Activated naive CD4-positive, alpha-beta T cell treated with anti-CD3 and anti-CD28 coated beads, Interleukin-2, amount 10 ng/mL, durations not matched to agents 7 days and 5 days (primary cell): ENCODE results near the gene ADCY9.
"Not testable (repeated sequence)": the region's sequence is repeated elsewhere in the genome, so short reads cannot be mapped to it uniquely, and the experiment has no call there.

Experiments used
- CTCF ChIA-PET: fragments of 350-600 bp; sonication (Branson Sonifier 250); formaldehyde crosslinking; loops from one replicate; lab custom pipeline; 2021; ENCODE audit warnings: antibody characterized with exemption; lab: Charles Lee
- DNase-seq: peaks from one replicate; pipeline ENCODE4 v3.0.0-alpha.2; 2020
- H3K27ac Mint-ChIP-seq: one replicate; pipeline ENCODE4 v1.8.0; 2021; ENCODE audit warnings: mild to moderate bottlenecking, moderate library complexity, mixed read lengths
- H3K27me3 Mint-ChIP-seq: one replicate; pipeline ENCODE4 v1.8.0; 2021; ENCODE audit warnings: mild to moderate bottlenecking, mixed read lengths
- H3K36me3 Mint-ChIP-seq: one replicate; pipeline ENCODE4 v1.8.0; 2021; ENCODE audit warnings: mixed read lengths
- H3K4me1 Mint-ChIP-seq: one replicate; pipeline ENCODE4 v1.8.0; 2021; ENCODE audit warnings: mixed read lengths
- H3K4me3 Mint-ChIP-seq: one replicate; pipeline ENCODE4 v1.8.0; 2021; ENCODE audit warnings: mild to moderate bottlenecking, moderate library complexity, mixed read lengths
- H3K9me3 Mint-ChIP-seq: one replicate; pipeline ENCODE4 v1.8.0; 2021; ENCODE audit warnings: mixed read lengths

Gene ADCY9

DNA sequence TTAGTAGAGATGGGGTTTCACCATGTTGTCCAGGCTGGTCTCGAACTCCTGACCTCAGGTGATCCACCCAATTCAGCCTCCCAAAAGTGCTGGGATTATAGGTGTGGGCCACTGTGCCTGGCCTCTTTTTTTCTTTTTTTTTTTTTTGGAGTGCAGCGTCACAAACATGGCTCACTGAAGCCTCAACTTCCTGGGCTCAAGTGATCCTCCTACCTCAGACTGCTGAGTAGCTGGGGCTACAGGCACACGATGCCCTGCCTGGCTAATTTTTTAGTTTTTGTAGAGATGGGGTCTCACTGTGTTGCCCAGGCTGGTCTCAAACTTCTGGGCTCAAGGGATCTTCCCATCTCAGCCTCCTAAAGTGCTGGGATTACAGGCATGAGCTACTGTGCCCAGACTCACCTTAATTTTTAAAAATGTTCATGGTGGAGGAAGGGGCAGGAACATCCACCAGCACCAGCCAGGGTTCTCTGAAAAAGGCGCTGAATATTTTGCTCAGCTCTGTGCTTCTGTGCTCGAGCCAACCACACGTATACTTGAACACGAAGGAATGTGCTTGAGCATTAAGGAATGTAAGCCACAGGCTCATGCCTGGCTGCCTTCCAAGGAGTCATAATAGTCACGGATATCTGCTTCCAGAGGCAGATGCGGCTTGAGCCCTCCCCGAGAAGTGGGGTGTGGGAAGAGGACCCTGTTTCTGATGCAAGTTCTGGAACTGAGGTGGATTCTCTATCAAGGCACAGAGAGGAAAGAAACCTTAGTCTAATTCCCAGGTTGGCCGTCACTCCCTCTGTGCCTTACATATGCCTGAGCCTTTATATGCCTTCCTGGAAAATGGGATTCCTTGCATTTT is 170.3 kb downstream of the ADCY9 start:
- no peak for DNase-seq
- CTCF ChIA-PET: interaction anchor here (0.8 kb wide), 1 partner anchor 9 kb away, joined by 5 read pairs; no protein-coding TSS in a partner anchor
- Mint-ChIP-seq H3K4me1 (peaks cover 7% of the 10 kb centered on the region), H3K27ac (no peak overlapping the region), H3K9me3 (peaks cover 3% of the 10 kb centered on the region), H3K4me3 (no peak overlapping the region), H3K36me3 (no peaks in the 10 kb centered on the region), H3K27me3 (peaks cover 21% of the 10 kb centered on the region)

GRCh38 chr16:3944457-3944856 is 171.8 kb downstream of the ADCY9 start:
- not testable (repeated sequence) for H3K4me3 Mint-ChIP-seq, H3K9me3 Mint-ChIP-seq, DNase-seq, H3K4me1 Mint-ChIP-seq, H3K36me3 Mint-ChIP-seq, H3K27ac Mint-ChIP-seq
- H3K27me3 Mint-ChIP-seq: peaks cover 14% of the 10 kb centered on the region
- CTCF ChIA-PET: interaction anchor here (0.7 kb wide), 3 partner anchors 232 to 309 kb away, joined by 3 read pairs; no protein-coding TSS in a partner anchor

DNA sequence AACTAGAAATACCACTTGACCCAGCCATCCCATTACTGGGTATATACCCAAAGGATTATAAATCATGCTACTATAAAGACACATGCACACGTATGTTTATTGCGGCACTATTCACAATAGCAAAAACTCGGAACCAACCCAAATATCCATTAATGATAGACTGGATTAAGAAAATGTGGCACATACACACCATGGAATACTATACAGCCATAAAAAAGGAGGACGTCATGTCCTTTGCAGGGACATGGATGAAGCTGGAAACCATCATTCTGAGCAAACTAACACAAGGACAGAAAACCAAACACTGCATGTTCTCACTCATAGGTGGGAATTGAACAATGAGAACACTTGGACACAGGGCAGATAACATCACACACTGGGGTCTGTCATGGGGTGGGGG is 174.1 kb downstream of the ADCY9 start:
- DNase-seq, H3K4me3 Mint-ChIP-seq, H3K9me3 Mint-ChIP-seq, H3K36me3 Mint-ChIP-seq, H3K4me1 Mint-ChIP-seq, H3K27ac Mint-ChIP-seq, CTCF ChIA-PET: not testable (repeated sequence)
- H3K27me3 Mint-ChIP-seq: peaks cover 20% of the 10 kb centered on the region

- DNase-seq: peak; percentile 71
- H3K27me3 Mint-ChIP-seq: peaks cover 22% of the 10 kb centered on the region
- CTCF ChIA-PET: interaction anchor here (0.7 to 2.3 kb wide), 10 partner anchors 11 to 391 kb away, joined by 3 to 13 read pairs (median 3); no protein-coding TSS in a partner anchor
- H3K36me3 Mint-ChIP-seq: no peaks in the 10 kb centered on the region
- peaks cover 6% of the 10 kb centered on the region for H3K4me1 Mint-ChIP-seq
- H3K4me3 Mint-ChIP-seq: no peak overlapping the region
- no peak overlapping the region for H3K27ac Mint-ChIP-seq
- peaks cover 3% of the 10 kb centered on the region for H3K9me3 Mint-ChIP-seq
These were observed 177.2 kb downstream of the ADCY9 start for GRCh38 chr16:3938843-3939624.

DNA sequence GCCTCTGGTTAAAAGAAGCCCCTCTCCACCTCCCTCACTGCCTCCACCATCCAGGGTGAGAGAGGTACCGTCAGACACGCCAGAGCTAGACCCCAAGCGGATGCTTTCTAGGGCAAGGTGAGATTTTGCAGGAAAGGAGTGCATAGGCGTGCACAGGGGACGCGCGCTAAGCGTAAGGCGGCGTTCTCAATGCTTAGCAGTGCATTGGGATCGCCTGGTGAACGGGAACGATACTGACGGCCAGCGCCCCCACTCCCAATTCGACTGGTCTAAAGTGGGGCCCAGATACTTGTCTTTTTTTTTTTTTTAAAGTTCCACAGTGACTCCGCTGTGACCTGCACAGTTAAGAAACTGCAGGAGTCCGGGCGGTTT is 177.8 kb downstream of the ADCY9 start:
- Mint-ChIP-seq H3K36me3 (no peaks in the 10 kb centered on the region), H3K27ac (no peak overlapping the region), H3K4me3 (no peak overlapping the region), H3K9me3 (peaks cover 3% of the 10 kb centered on the region), H3K4me1 (peaks cover 6% of the 10 kb centered on the region), H3K27me3 (peaks cover 22% of the 10 kb centered on the region)
- CTCF ChIA-PET: interaction anchor here (0.6 to 2.3 kb wide), 8 partner anchors 12 to 392 kb away, joined by 3 to 13 read pairs (median 4); no protein-coding TSS in a partner anchor
- no peak for DNase-seq

- no peak for DNase-seq
- Mint-ChIP-seq H3K9me3 (peaks cover 3% of the 10 kb centered on the region), H3K27me3 (peaks cover 23% of the 10 kb centered on the region), H3K36me3 (no peaks in the 10 kb centered on the region), H3K27ac (no peak overlapping the region), H3K4me1 (peaks cover 6% of the 10 kb centered on the region), H3K4me3 (no peak overlapping the region)
- CTCF ChIA-PET: interaction anchor here (0.6 to 1.6 kb wide), 6 partner anchors 8 to 393 kb away, joined by 3 to 11 read pairs (median 4); no protein-coding TSS in a partner anchor
These were observed 179.0 kb downstream of the ADCY9 start for GRCh38 chr16:3937066-3937875.

- H3K9me3 Mint-ChIP-seq: no peaks in the 10 kb centered on the region
- CTCF ChIA-PET: no interaction called here
- no peak overlapping the region for H3K4me3 Mint-ChIP-seq
- no peak overlapping the region for H3K27ac Mint-ChIP-seq
- H3K4me1 Mint-ChIP-seq: peaks cover 6% of the 10 kb centered on the region
- H3K36me3 Mint-ChIP-seq: no peaks in the 10 kb centered on the region
- no peak for DNase-seq
- H3K27me3 Mint-ChIP-seq: peaks cover 34% of the 10 kb centered on the region
These were observed 180.3 kb downstream of the ADCY9 start for GRCh38 chr16:3935921-3936320.

GRCh38 chr16:3934491-3935181 is 181.6 kb downstream of the ADCY9 start:
- Mint-ChIP-seq H3K27ac (no peak overlapping the region), H3K9me3 (no peaks in the 10 kb centered on the region), H3K36me3 (no peaks in the 10 kb centered on the region), H3K4me1 (peaks cover 6% of the 10 kb centered on the region), H3K27me3 (peaks cover 37% of the 10 kb centered on the region), H3K4me3 (no peak overlapping the region)
- CTCF ChIA-PET: no interaction called here
- no peak for DNase-seq

DNA sequence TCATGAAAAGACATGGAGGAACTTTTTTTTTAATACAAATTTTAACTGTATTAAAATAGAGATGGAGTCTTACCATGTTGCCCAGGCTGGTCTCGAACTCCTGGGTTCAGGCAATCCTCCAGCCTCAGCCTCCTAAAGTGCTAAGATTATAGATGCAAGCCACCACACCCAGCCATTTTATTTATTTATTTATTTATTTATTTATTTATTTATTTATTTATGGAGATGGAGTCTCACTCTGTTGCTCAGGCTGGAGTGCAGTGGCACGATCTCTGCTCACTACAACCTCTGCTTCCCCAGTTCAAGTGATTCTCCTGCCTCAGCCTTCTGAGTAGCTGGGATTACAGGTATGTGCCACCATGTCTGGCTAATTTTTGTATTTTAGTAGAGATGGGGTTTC is 189.1 kb downstream of the ADCY9 start:
- H3K4me3 Mint-ChIP-seq, H3K27ac Mint-ChIP-seq, H3K9me3 Mint-ChIP-seq, CTCF ChIA-PET, H3K36me3 Mint-ChIP-seq, H3K4me1 Mint-ChIP-seq, DNase-seq: not testable (repeated sequence)
- peaks cover 25% of the 10 kb centered on the region for H3K27me3 Mint-ChIP-seq

DNA sequence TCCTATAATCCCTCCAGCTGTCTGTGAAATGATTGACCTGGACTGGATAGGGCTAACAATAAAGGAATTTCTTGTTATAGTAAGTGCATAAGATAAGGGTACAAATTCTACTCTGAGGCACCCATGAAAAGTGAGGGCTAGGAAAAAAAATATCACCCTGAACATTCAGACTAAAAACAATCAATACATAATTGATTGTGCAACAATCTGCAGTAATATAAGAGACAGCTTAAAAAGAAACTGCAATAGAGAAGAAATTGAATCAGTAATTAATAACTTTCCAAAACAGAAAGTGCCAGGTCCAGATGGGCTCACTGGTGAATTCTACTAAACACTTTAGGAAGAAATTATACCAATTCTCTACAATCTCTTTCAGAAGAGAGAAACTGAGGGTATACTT is 191.5 kb downstream of the ADCY9 start:
- no peak overlapping the region for H3K27ac Mint-ChIP-seq
- H3K9me3 Mint-ChIP-seq: peaks cover 5% of the 10 kb centered on the region
- H3K4me3 Mint-ChIP-seq: no peak overlapping the region
- H3K27me3 Mint-ChIP-seq: peaks cover 21% of the 10 kb centered on the region
- no peaks in the 10 kb centered on the region for H3K4me1 Mint-ChIP-seq
- no peak for DNase-seq
- H3K36me3 Mint-ChIP-seq: no peaks in the 10 kb centered on the region
- CTCF ChIA-PET: no interaction called here

GRCh38 chr16:3922241-3922640 is 194.0 kb downstream of the ADCY9 start:
- Mint-ChIP-seq H3K4me3 (no peak overlapping the region), H3K9me3 (peaks cover 17% of the 10 kb centered on the region), H3K27ac (no peak overlapping the region), H3K36me3 (no peaks in the 10 kb centered on the region), H3K27me3 (peaks cover 22% of the 10 kb centered on the region), H3K4me1 (no peaks in the 10 kb centered on the region)
- no peak for DNase-seq
- CTCF ChIA-PET: no interaction called here

DNA sequence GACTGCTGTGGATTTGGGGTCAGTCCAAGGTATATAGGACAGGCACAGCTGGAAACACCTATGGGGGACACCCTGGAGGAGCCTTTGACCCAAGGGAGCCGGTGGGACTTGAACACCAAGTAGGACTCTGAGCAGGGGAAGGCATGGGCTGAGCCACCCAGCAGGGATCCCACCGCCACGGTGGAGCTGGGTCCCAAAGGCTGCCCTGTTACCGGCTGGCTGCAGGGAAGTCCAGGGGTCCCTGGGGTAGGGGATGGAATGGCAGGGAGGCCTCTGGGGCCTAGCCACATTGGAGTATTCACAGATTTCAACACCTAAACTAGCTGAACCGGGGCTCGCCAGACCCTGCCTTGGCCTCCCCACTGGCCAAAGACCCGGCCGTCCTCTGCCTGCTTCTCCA is 196.0 kb downstream of the ADCY9 start:
- CTCF ChIA-PET: no interaction called here
- no peak overlapping the region for H3K27ac Mint-ChIP-seq
- peaks cover 17% of the 10 kb centered on the region for H3K9me3 Mint-ChIP-seq
- peaks cover 22% of the 10 kb centered on the region for H3K27me3 Mint-ChIP-seq
- H3K4me3 Mint-ChIP-seq: no peak overlapping the region
- H3K4me1 Mint-ChIP-seq: no peaks in the 10 kb centered on the region
- DNase-seq: no peak
- H3K36me3 Mint-ChIP-seq: no peaks in the 10 kb centered on the region

DNA sequence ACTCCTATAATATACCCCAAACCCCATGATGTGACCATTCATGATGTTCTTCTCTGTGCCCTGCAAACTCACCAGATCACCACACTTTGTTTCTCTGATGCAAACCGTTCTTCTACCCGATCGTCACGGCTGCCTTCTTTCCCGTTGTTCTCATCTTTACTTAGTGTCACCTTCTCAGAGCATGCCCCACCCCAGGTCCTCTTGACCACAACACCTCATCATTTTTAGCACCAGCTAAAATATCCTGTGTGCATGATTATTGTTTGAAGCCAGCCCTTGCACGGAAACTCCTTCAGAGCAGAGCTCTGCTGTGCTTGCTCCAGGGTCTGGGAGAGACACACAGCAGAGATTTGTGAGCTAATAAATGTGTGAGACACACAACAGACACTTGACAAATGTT is 196.8 kb downstream of the ADCY9 start:
- Mint-ChIP-seq H3K9me3 (peaks cover 17% of the 10 kb centered on the region), H3K27ac (no peak overlapping the region), H3K4me3 (no peak overlapping the region), H3K4me1 (no peaks in the 10 kb centered on the region), H3K27me3 (peaks cover 22% of the 10 kb centered on the region), H3K36me3 (no peaks in the 10 kb centered on the region)
- CTCF ChIA-PET: no interaction called here
- no peak for DNase-seq
